ENCODE data around the gene FAM171A2.

- TF ChIP-seq CTCF (IDR thresholded peaks at IDR 0.05) (no peak), POLR2A (IDR thresholded peaks at IDR 0.05; ENCODE audit: low read length) (peak; percentile 67), HOXB13 (CRISPR knock-in tag; IDR thresholded peaks at IDR 0.05; ENCODE audit: low read depth) (no peak), NR3C1 (IDR thresholded peaks at IDR 0.05) (no peak), EP300 (IDR thresholded peaks at IDR 0.05) (no peak), MAZ (IDR thresholded peaks at IDR 0.05; ENCODE audit: borderline replicate concordance, low read depth, low read length) (peak; percentile 94; the same call in 1 of the 2 replicates), SMC3 (IDR thresholded peaks at IDR 0.05) (peak; percentile 30; the same call in 2 of the 3 replicates), PBX3 (IDR thresholded peaks at IDR 0.05) (peak; percentile 30; the same call in 1 of the 2 replicates), RAD21 (conservative IDR thresholded peaks at IDR 0.05 in 1 of 2, IDR thresholded peaks at IDR 0.05 in 1 of 2) (no peak; a peak in 2 of 5 replicates), ZFP36 (IDR thresholded peaks at IDR 0.05; ENCODE audit: borderline replicate concordance, partially characterized antibody) (no peak), MAX (IDR thresholded peaks at IDR 0.05) (no peak; the same call in 1 of the 2 replicates), FOSL2 (IDR thresholded peaks at IDR 0.05) (no peak), FOSL2 (CRISPR knock-in tag; IDR thresholded peaks at IDR 0.05) (0 out of 2 replicates have a peak, but pooled peaks have one; percentile 7), CEBPB (IDR thresholded peaks at IDR 0.05) (no peak)
Observed at GRCh38 chr17:44324571-44325275, 38.9 kb downstream of the FAM171A2 start, which contains the start of gene SLC25A39.
